ENCODE data around the gene AKT3.

Gene AKT3

DNA sequence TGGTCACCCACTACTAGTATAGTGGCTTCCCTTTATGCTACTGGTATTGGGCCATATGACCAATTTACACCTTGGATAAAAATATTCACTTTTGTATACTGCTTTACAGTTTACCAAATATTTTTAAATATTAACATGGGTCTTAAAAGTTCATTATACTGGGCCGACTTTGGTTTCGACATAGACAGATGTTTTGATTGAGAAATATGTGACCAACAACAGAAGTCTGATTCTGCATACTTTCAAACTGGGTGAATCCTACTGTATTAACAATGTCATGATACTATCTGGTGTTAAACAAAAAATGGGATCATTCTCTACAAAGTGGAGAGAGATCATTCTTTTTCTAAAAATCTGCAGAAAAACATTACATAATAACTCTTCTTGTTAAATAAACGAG lies 134.8 kb downstream of the AKT3 start:
- no peak for DNase-seq (ENCODE audit: low read depth)
- TF ChIP-seq, protein P1, sequence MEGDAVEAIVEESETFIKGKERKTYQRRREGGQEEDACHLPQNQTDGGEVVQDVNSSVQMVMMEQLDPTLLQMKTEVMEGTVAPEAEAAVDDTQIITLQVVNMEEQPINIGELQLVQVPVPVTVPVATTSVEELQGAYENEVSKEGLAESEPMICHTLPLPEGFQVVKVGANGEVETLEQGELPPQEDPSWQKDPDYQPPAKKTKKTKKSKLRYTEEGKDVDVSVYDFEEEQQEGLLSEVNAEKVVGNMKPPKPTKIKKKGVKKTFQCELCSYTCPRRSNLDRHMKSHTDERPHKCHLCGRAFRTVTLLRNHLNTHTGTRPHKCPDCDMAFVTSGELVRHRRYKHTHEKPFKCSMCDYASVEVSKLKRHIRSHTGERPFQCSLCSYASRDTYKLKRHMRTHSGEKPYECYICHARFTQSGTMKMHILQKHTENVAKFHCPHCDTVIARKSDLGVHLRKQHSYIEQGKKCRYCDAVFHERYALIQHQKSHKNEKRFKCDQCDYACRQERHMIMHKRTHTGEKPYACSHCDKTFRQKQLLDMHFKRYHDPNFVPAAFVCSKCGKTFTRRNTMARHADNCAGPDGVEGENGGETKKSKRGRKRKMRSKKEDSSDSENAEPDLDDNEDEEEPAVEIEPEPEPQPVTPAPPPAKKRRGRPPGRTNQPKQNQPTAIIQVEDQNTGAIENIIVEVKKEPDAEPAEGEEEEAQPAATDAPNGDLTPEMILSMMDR (conservative IDR thresholded peaks at IDR 0.05; ENCODE audit: low read depth, low read length), result no peak
- H3K4me3 ChIP-seq (ENCODE audit: low read length), result no peak overlapping the region

DNA sequence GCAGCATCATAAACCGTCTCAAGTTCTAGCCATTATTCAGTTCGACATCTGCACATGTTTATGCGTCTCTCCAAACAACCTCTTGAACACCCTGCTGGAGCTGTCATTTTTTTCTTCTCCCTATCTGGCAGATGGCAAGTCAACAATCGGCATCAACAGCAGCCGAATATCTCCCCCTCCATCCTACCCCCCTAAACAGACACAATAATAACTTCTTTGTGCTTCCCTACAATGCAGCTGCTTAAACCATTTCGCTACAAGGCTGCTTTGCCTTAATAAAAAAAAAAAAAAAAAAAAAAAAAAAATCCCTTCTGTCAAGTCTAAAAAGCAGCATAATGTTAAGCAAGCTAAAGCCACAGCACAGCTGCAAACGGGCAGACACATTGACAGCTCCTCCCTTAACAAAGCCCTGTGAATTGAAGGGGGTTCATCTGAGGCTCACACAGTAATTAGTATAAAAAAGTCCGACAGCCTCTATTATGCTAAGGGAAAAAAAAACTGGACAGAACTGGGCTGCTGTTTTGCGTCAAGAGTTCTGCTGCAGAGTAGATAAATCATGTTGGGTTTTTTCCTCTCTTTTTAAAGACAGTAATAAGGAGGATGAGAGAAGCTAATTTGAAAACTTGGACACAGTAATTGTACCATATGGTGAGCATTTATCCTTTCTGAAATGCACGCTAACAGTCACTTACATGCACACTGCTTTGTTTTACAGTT lies 136.4 kb downstream of the AKT3 start:
- DNase-seq (ENCODE audit: low read depth), result no peak
- TF ChIP-seq, protein P1 (conservative IDR thresholded peaks at IDR 0.05; ENCODE audit: low read depth, low read length), result no peak
- peak overlapping the region; percentile 2 for H3K4me3 ChIP-seq (ENCODE audit: low read length)

DNA sequence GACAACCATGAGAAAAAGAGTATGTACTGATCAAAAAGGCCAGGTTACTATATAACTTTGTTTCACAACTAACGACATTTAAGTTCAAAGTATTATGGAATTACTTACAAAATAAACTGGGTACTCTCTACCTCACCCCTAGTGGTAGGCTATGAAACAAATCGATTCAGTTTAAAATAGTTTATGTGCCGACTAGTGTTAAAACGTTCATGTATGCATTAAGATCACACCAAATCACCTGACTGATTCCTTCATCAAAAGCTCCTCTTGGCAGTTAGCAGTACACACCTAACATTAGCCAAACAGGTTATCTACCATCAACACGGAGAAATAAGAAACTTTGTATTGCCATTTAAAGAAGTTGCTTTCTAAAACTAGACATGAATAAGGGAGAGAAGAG lies 137.1 kb downstream of the AKT3 start:
- no peak overlapping the region for H3K4me3 ChIP-seq (ENCODE audit: low read length)
- DNase-seq (ENCODE audit: low read depth), result no peak
- TF ChIP-seq, protein P1 (conservative IDR thresholded peaks at IDR 0.05; ENCODE audit: low read depth, low read length), result peak; percentile 53

DNA sequence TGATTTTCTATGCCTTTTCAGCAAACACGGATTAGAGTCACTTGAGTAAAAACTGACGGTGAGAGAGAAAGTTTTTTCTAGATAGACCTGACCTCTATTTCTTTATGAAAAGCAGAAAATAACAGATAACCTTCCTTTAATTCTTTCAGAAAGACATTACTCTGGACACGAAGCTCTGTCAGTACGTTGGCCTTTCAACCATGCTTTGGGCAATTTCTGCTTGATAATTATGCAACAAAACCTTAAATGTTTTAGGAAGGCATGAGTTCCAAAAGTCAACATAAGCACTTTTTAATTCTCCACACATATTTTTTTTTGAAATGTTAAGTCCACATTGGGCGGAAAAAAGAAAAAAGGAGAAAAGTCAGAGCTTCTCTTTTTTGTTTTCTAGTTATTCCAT lies 137.8 kb downstream of the AKT3 start:
- H3K4me3 ChIP-seq (ENCODE audit: low read length), result no peak overlapping the region
- TF ChIP-seq, protein P1 (conservative IDR thresholded peaks at IDR 0.05; ENCODE audit: low read depth, low read length), result no peak
- DNase-seq (ENCODE audit: low read depth), result no peak

DNA sequence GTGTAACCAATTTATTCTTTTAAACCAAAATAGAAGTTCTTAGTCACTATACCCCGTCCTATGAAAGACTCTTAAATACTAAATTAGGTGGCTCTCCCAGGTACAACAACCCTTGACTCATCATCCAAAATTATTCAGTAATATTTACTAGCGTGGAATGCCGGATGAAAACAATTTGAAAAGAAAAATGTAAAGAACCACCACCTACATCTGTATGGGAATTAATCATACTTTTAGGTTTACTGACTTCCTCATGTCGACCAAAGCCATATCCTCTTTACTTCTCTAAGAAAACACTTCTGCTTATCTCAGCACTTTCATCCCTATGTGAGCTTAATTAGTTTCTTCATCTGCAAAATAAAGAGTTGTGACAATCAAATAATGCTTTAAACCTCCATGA lies 139.6 kb downstream of the AKT3 start:
- H3K4me3 ChIP-seq (ENCODE audit: low read length), result no peak overlapping the region
- DNase-seq (ENCODE audit: low read depth), result no peak
- TF ChIP-seq, protein P1 (conservative IDR thresholded peaks at IDR 0.05; ENCODE audit: low read depth, low read length), result no peak

DNA sequence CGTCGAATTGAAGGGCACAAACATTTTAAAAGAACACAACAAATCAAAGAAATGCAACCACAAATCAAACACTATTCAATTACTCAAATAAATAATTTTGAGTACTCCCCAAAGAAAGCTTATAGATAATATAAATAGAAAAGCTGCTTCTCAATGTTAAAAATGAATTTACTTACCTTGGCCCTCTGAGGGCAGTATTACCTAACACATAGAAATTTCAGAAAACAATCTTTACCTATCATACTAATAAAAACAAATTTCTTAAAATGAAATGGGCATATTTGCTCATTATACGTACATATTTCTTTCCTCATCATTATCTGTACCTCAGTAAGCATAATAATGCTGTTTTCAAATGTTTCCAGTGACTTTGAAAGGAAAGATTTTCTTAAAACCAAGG lies 141.8 kb downstream of the AKT3 start:
- TF ChIP-seq, protein P1 (conservative IDR thresholded peaks at IDR 0.05; ENCODE audit: low read depth, low read length), result peak; percentile 31
- DNase-seq (ENCODE audit: low read depth), result no peak
- no peak overlapping the region for H3K4me3 ChIP-seq (ENCODE audit: low read length)

DNA sequence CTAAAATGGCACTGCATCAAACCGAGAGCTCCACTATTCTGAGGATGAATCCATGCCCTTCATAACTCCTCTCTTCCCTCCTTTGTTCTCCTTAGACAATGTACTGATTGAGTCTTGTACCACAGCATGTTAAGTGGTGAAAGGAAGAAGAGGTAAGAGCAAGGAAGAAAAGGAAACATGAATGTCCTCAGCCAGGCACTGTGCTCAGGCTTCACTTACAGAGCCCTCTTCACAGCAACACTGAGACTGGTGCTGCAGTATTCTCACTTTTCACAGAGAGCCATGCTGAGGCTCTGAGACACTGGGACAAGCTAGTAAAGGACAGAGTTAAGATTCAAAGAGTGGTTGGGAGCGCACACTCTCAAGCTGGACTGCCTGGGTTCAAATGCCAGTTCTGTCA lies 143.5 kb downstream of the AKT3 start:
- no peak for DNase-seq (ENCODE audit: low read depth)
- TF ChIP-seq, protein P1 (conservative IDR thresholded peaks at IDR 0.05; ENCODE audit: low read depth, low read length), result no peak
- no peak overlapping the region for H3K4me3 ChIP-seq (ENCODE audit: low read length)
